GM12878 (cell line): ENCODE results near the gene DBN1. TPM values are rescaled to one million over a fixed set of nuclear protein-coding genes. Genes with fewer than 3 reads are reported as not detected.
A peak's percentile ranks its signal among the peaks of the same experiment; 100 is the strongest.

Experiments
- BMI1 ChIP-seq: fragments of 450-650 bp; IDR thresholded peaks from 2 replicates; pipeline ENCODE4 v1.6.1; 2016; ENCODE audit warnings: mild to moderate bottlenecking, moderate library complexity, borderline replicate concordance
- GABPA ChIP-seq: IDR thresholded peaks from 2 replicates; pipeline ENCODE4 v1.6.1; 2014; ENCODE audit warnings: antibody characterized with exemption, low read depth, mild to moderate bottlenecking, inconsistent platforms
- KAT2A ChIP-seq: conservative IDR thresholded peaks from 2 replicates; pipeline ENCODE4 v1.6.1; 2011; ENCODE audit warnings: low read depth, low read length; ENCODE audit not compliant: control insufficient read depth
- MEF2B ChIP-seq: fragments of 450-650 bp; IDR thresholded peaks from 2 replicates; pipeline ENCODE4 v1.6.1; 2018; ENCODE audit warnings: mild to moderate bottlenecking, moderate library complexity; ENCODE audit not compliant: partially characterized antibody, poor library complexity, severe bottlenecking
- MLLT1 ChIP-seq: fragments of 450-650 bp; IDR thresholded peaks from 2 replicates; pipeline ENCODE4 v1.6.1; 2016; ENCODE audit warnings: mild to moderate bottlenecking
- MTA2 ChIP-seq: fragments of 450-650 bp; IDR thresholded peaks from 2 replicates; pipeline ENCODE4 v1.6.1; 2016; ENCODE audit warnings: low read depth, mild to moderate bottlenecking, moderate library complexity
- MXI1 ChIP-seq: fragments of 150-350 bp; IDR thresholded peaks from 2 replicates; pipeline ENCODE4 v1.6.1; 2011; ENCODE audit warnings: low read depth, mild to moderate bottlenecking, inconsistent platforms, low read length, improper control_type of control experiment
- MYC ChIP-seq: IDR thresholded peaks from 2 replicates; pipeline ENCODE4 v1.6.1; 2011; ENCODE audit warnings: mild to moderate bottlenecking, low read length, moderate library complexity, inconsistent platforms; ENCODE audit not compliant: insufficient read depth, insufficient replicate concordance, insufficient read length, severe bottlenecking
- NFYA ChIP-seq: IDR thresholded peaks from 2 replicates; pipeline ENCODE4 v1.6.1; 2011; ENCODE audit warnings: low read depth, mild to moderate bottlenecking, low read length, improper control_type of control experiment, borderline replicate concordance
- NRF1 ChIP-seq: conservative IDR thresholded peaks from 2 replicates; pipeline ENCODE4 v1.6.1; 2011; ENCODE audit warnings: mild to moderate bottlenecking, low read depth, low read length, improper control_type of control experiment
- RAD51 ChIP-seq: fragments of 450-650 bp; IDR thresholded peaks from 2 replicates; pipeline ENCODE4 v1.6.1; 2016; ENCODE audit warnings: moderate library complexity, mild to moderate bottlenecking, inconsistent platforms
- SMAD5 ChIP-seq: IDR thresholded peaks from 2 replicates; pipeline ENCODE4 v1.6.1; 2016; ENCODE audit warnings: antibody characterized with exemption, low read depth
- SP1 ChIP-seq: IDR thresholded peaks from one replicate; pipeline ENCODE4 v1.6.1; 2011; ENCODE audit warnings: low read depth, low read length
- SREBF1 ChIP-seq: IDR thresholded peaks from 2 replicates; pipeline ENCODE4 v1.6.1; 2012; ENCODE audit warnings: mild to moderate bottlenecking, low read length
- ZBED1 ChIP-seq: IDR thresholded peaks from 2 replicates; pipeline ENCODE4 v1.6.1; 2016; ENCODE audit warnings: borderline replicate concordance
- polyA plus RNA-seq, 11 experiments: library from polyadenylated mRNA; depleted of rRNA in 4 of 11; unstranded in 6 of 11; stranded (reverse) in 5 of 11; fragments of >200 nt; fragmentation: Nextera tagmentation in 4 of 11; fragmentation: Illumina TruSeq in 1 of 11; extraction: Ambion mirVana in 4 of 11; extraction: Trizol in 1 of 11; gene quantifications; 1 replicate in 1 of 11; 2 replicates in 10 of 11; pipeline versions ENCODE4 v1.2.1 to v1.2.3, GENCODE V29; 2011 to 2016; ENCODE audit warnings: inconsistent platforms in 2 of 11, missing spikeins in 2 of 11, low read depth in 1 of 11
- total RNA-seq, 4 experiments: library from RNA; depleted of rRNA in 3 of 4; stranded (reverse); fragments of >200 nt in 3 of 4; fragmentation: Illumina TruSeq in 1 of 4; extraction: Trizol in 1 of 4; gene quantifications; 2 replicates each; pipeline versions ENCODE4 v1.2.1 to v1.2.3, GENCODE V29; 2013 to 2021
- TF ChIP-seq, protein P1 (sequence below): fragments of 450-650 bp; IDR thresholded peaks from 2 replicates; pipeline ENCODE4 v1.6.1; 2017; ENCODE audit warnings: antibody characterized with exemption, mild to moderate bottlenecking, moderate library complexity
- TF ChIP-seq, protein P2 (sequence below): IDR thresholded peaks from 2 replicates; pipeline ENCODE4 v1.6.1; 2011; ENCODE audit warnings: mild to moderate bottlenecking, low read depth, low read length, moderate library complexity; ENCODE audit not compliant: insufficient replicate concordance
- TF ChIP-seq, protein P3 (sequence below): fragments of 450-650 bp; formaldehyde crosslinking; IDR thresholded peaks from 2 replicates; pipeline ENCODE4 v1.5.0; 2022; ENCODE audit warnings: mild to moderate bottlenecking, missing genetic modification characterization
- TF ChIP-seq, protein P4 (sequence below): fragments of 450-650 bp; IDR thresholded peaks from 2 replicates; pipeline ENCODE4 v1.6.1; 2017; ENCODE audit warnings: borderline replicate concordance

Gene DBN1
- total and polyA plus RNA-seq, 10 of the 15 experiments (the other 5 are each of a cell fraction or from before 2014, with no cell fraction given) = 0.18 to 81.0 (median 27.9) TPM

- TF ChIP-seq, protein P1, sequence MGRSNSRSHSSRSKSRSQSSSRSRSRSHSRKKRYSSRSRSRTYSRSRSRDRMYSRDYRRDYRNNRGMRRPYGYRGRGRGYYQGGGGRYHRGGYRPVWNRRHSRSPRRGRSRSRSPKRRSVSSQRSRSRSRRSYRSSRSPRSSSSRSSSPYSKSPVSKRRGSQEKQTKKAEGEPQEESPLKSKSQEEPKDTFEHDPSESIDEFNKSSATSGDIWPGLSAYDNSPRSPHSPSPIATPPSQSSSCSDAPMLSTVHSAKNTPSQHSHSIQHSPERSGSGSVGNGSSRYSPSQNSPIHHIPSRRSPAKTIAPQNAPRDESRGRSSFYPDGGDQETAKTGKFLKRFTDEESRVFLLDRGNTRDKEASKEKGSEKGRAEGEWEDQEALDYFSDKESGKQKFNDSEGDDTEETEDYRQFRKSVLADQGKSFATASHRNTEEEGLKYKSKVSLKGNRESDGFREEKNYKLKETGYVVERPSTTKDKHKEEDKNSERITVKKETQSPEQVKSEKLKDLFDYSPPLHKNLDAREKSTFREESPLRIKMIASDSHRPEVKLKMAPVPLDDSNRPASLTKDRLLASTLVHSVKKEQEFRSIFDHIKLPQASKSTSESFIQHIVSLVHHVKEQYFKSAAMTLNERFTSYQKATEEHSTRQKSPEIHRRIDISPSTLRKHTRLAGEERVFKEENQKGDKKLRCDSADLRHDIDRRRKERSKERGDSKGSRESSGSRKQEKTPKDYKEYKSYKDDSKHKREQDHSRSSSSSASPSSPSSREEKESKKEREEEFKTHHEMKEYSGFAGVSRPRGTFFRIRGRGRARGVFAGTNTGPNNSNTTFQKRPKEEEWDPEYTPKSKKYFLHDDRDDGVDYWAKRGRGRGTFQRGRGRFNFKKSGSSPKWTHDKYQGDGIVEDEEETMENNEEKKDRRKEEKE = no peak
- TF ChIP-seq RAD51 = no peak
- TF ChIP-seq SP1 = no peak
- TF ChIP-seq GABPA = no peak
- TF ChIP-seq NRF1 = no peak
- TF ChIP-seq MEF2B = peak; percentile 76
- no peak for TF ChIP-seq NFYA
- TF ChIP-seq SREBF1 = no peak
- TF ChIP-seq KAT2A = no peak
- TF ChIP-seq ZBED1 = no peak
- no peak for TF ChIP-seq MXI1
- TF ChIP-seq BMI1 = no peak
- no peak for TF ChIP-seq MYC
- no peak for TF ChIP-seq MTA2
- TF ChIP-seq, protein P2, sequence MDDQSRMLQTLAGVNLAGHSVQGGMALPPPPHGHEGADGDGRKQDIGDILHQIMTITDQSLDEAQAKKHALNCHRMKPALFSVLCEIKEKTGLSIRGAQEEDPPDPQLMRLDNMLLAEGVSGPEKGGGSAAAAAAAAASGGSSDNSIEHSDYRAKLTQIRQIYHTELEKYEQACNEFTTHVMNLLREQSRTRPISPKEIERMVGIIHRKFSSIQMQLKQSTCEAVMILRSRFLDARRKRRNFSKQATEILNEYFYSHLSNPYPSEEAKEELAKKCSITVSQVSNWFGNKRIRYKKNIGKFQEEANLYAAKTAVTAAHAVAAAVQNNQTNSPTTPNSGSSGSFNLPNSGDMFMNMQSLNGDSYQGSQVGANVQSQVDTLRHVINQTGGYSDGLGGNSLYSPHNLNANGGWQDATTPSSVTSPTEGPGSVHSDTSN = no peak
- TF ChIP-seq, protein P3, sequence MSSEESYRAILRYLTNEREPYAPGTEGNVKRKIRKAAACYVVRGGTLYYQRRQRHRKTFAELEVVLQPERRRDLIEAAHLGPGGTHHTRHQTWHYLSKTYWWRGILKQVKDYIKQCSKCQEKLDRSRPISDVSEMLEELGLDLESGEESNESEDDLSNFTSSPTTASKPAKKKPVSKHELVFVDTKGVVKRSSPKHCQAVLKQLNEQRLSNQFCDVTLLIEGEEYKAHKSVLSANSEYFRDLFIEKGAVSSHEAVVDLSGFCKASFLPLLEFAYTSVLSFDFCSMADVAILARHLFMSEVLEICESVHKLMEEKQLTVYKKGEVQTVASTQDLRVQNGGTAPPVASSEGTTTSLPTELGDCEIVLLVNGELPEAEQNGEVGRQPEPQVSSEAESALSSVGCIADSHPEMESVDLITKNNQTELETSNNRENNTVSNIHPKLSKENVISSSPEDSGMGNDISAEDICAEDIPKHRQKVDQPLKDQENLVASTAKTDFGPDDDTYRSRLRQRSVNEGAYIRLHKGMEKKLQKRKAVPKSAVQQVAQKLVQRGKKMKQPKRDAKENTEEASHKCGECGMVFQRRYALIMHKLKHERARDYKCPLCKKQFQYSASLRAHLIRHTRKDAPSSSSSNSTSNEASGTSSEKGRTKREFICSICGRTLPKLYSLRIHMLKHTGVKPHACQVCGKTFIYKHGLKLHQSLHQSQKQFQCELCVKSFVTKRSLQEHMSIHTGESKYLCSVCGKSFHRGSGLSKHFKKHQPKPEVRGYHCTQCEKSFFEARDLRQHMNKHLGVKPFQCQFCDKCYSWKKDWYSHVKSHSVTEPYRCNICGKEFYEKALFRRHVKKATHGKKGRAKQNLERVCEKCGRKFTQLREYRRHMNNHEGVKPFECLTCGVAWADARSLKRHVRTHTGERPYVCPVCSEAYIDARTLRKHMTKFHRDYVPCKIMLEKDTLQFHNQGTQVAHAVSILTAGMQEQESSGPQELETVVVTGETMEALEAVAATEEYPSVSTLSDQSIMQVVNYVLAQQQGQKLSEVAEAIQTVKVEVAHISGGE (CRISPR knock-in tag) = no peak
- TF ChIP-seq, protein P4, sequence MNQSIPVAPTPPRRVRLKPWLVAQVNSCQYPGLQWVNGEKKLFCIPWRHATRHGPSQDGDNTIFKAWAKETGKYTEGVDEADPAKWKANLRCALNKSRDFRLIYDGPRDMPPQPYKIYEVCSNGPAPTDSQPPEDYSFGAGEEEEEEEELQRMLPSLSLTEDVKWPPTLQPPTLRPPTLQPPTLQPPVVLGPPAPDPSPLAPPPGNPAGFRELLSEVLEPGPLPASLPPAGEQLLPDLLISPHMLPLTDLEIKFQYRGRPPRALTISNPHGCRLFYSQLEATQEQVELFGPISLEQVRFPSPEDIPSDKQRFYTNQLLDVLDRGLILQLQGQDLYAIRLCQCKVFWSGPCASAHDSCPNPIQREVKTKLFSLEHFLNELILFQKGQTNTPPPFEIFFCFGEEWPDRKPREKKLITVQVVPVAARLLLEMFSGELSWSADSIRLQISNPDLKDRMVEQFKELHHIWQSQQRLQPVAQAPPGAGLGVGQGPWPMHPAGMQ = no peak
- TF ChIP-seq MLLT1 = 0 out of 2 replicates have a peak, but pooled peaks have one; percentile 24
- TF ChIP-seq SMAD5 = no peak
These were observed 27.5 kb upstream of the DBN1 start (continued) for GRCh38 chr5:177500685-177501522.
